ENCODE data around the gene POU6F1. TPM values are rescaled to one million over a fixed set of nuclear protein-coding genes. Genes with fewer than 3 reads are reported as not detected.

The POU6F1 gene
- polyA plus RNA-seq, 1 experiment, result 4.7 TPM

- no peaks in the 10 kb centered on the region for H3K27me3 ChIP-seq (ENCODE audit: control insufficient read depth, insufficient read depth, low read length)
- H3K4me3 ChIP-seq (ENCODE audit: low read depth, low read length), result no peak overlapping the region
- 0 out of 2 replicates have a peak, but pooled peaks cover 3% of the 10 kb centered on the region for H3K36me3 ChIP-seq (ENCODE audit: control insufficient read depth, insufficient read depth, low read length)
- ChIA-PET CTCF (interaction anchor here (1.3 kb wide), 1 partner anchor 17 kb away, joined by 5 read pairs; the partner anchor contains the start of gene POU6F1), POLR2A (no interaction called here)
- DNase-seq (ENCODE audit: low read depth), result no peak
- TF ChIP-seq, protein P1, sequence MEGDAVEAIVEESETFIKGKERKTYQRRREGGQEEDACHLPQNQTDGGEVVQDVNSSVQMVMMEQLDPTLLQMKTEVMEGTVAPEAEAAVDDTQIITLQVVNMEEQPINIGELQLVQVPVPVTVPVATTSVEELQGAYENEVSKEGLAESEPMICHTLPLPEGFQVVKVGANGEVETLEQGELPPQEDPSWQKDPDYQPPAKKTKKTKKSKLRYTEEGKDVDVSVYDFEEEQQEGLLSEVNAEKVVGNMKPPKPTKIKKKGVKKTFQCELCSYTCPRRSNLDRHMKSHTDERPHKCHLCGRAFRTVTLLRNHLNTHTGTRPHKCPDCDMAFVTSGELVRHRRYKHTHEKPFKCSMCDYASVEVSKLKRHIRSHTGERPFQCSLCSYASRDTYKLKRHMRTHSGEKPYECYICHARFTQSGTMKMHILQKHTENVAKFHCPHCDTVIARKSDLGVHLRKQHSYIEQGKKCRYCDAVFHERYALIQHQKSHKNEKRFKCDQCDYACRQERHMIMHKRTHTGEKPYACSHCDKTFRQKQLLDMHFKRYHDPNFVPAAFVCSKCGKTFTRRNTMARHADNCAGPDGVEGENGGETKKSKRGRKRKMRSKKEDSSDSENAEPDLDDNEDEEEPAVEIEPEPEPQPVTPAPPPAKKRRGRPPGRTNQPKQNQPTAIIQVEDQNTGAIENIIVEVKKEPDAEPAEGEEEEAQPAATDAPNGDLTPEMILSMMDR (IDR thresholded peaks at IDR 0.05; ENCODE audit: insufficient read depth, low read depth, low read length), result no peak
Observed at GRCh38 chr12:51200806-51201205, 17.1 kb downstream of the POU6F1 start.

DNA sequence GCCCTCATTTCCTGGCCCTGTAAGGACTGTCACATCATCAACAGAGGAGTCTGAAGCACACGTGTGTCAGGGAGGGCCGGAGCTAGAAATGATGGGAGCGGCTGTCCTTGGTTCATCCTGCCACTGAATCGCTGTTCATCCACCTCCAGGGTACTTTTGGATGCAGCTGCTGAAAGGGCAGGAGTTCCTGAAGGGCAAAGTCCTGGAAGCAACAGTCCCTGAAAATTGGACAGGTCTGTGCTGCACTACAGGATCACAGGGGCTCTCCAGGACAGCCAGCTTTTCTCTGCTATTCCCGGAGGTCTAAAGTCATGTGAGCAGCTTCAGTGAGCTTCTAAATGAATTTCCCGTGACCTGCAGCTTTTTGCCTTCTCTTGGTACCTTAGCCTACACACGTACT, 17.7 kb downstream of the POU6F1 start:
- TF ChIP-seq, protein P1 (IDR thresholded peaks at IDR 0.05; ENCODE audit: insufficient read depth, low read depth, low read length), result no peak
- DNase-seq (ENCODE audit: low read depth), result no peak
- ChIA-PET CTCF (interaction anchor here (0.6 to 1.6 kb wide), 3 partner anchors 10 to 18 kb away, joined by 3 to 5 read pairs (median 3); partner anchors contain the start of gene POU6F1), POLR2A (no interaction called here)
- 0 out of 2 replicates have a peak, but pooled peaks cover 3% of the 10 kb centered on the region for H3K36me3 ChIP-seq (ENCODE audit: control insufficient read depth, insufficient read depth, low read length)
- no peak overlapping the region for H3K4me3 ChIP-seq (ENCODE audit: low read depth, low read length)
- H3K27me3 ChIP-seq (ENCODE audit: control insufficient read depth, insufficient read depth, low read length), result no peaks in the 10 kb centered on the region

GRCh38 chr12:51199366-51199945, 18.4 kb downstream of the POU6F1 start:
- TF ChIP-seq, protein P1 (IDR thresholded peaks at IDR 0.05; ENCODE audit: insufficient read depth, low read depth, low read length), result no peak
- CTCF ChIA-PET, result interaction anchor here (0.6 to 1.6 kb wide), 3 partner anchors 11 to 19 kb away, joined by 3 to 5 read pairs (median 3); partner anchors contain the start of gene POU6F1
- Histone ChIP-seq H3K27me3 (ENCODE audit: control insufficient read depth, insufficient read depth, low read length) (no peaks in the 10 kb centered on the region), H3K4me3 (ENCODE audit: low read depth, low read length) (no peak overlapping the region), H3K36me3 (ENCODE audit: control insufficient read depth, insufficient read depth, low read length) (0 out of 2 replicates have a peak, but pooled peaks cover 3% of the 10 kb centered on the region)
- POLR2A ChIA-PET, result no interaction called here
- DNase-seq (ENCODE audit: low read depth), result no peak

GRCh38 chr12:51198568-51199365, 19.1 kb downstream of the POU6F1 start:
- Histone ChIP-seq H3K36me3 (ENCODE audit: control insufficient read depth, insufficient read depth, low read length) (0 out of 2 replicates have a peak, but pooled peaks cover 3% of the 10 kb centered on the region), H3K27me3 (ENCODE audit: control insufficient read depth, insufficient read depth, low read length) (no peaks in the 10 kb centered on the region), H3K4me3 (ENCODE audit: low read depth, low read length) (no peak overlapping the region)
- TF ChIP-seq, protein P1 (IDR thresholded peaks at IDR 0.05; ENCODE audit: insufficient read depth, low read depth, low read length), result no peak
- ChIA-PET CTCF (interaction anchor here (1.6 kb wide), 1 partner anchor 15 kb away, joined by 3 read pairs; no protein-coding TSS in a partner anchor), POLR2A (no interaction called here)
- DNase-seq (ENCODE audit: low read depth), result no peak

All from BJ (cell line).